Body of pancreas (tissue), 4 donors: ENCODE measurements around the gene PRAMEF12. TPM values are rescaled to one million over a fixed set of nuclear protein-coding genes. Genes with fewer than 3 reads are reported as not detected.

Source experiments
- ATAC-seq: fragments of 150-250 bp; one replicate; pipeline ENCODE4 v1.9.1; 2016
- DNase-seq, 4 donors: peaks; one replicate each; pipeline ENCODE4 v3.0.0-alpha.2; 2019
- H3K27ac ChIP-seq, 4 donors: fragments of 200-600 bp; sonication (generic); 1 replicate in 3 of 4; 2 replicates in 1 of 4; pipeline versions ENCODE4 v1.5.1 to v1.6.1; 2016 to 2019; ENCODE audit warnings: mild to moderate bottlenecking in 1 of 4, mixed read lengths in 1 of 4, moderate library complexity in 1 of 4
- H3K27me3 ChIP-seq, 2 donors: fragments of 200-600 bp; sonication (generic); one replicate each; pipeline ENCODE4 v1.6.0; 2016; ENCODE audit warnings: mild to moderate bottlenecking in 1 of 2
- H3K36me3 ChIP-seq, 2 donors: fragments of 200-600 bp; sonication (generic); replicated peaks in 1 of 2; 2 replicates each; pipeline ENCODE4 v1.5.1; 2016; ENCODE audit warnings: low read depth in 2 of 2; ENCODE audit not compliant: insufficient read depth in 1 of 2
- H3K4me1 ChIP-seq: fragments of 200-600 bp; sonication (generic); one replicate; pipeline ENCODE4 v1.6.0; 2016
- H3K4me3 ChIP-seq, 2 donors: fragments of 200-600 bp; sonication (generic); 1 replicate in 1 of 2; 2 replicates in 1 of 2; pipeline ENCODE4 v1.5.1; 2016 to 2019
- H3K9me3 ChIP-seq, 3 donors: fragments of 200-600 bp; sonication (generic); 1 replicate in 2 of 3; 2 replicates in 1 of 3; pipeline ENCODE4 v1.5.1; 2016
- POLR2A ChIP-seq, 3 donors: fragments of 450-650 bp; IDR thresholded peaks; one replicate each; pipeline ENCODE4 v1.6.1; 2016; ENCODE audit warnings: antibody characterized with exemption in 3 of 3, mild to moderate bottlenecking in 2 of 3
- WGBS, 2 donors: methylation state at CpG; one replicate each; pipeline ENCODE4 v1.1.5; 2017; 5-methylcytosine and 5-hydroxymethylcytosine counted together
- intact Hi-C: fragments of 100-400 bp; cut with DNase I; formaldehyde crosslinking; loops from one replicate; pipeline ENCODE4 v1.15.1; 2023
- total RNA-seq, 2 donors: library from RNA; depleted of rRNA; stranded (reverse); fragments of >200 nt; gene quantifications; one replicate each; pipeline ENCODE4 v1.1.0, GENCODE V29; 2016
- TF ChIP-seq, protein P1 (sequence below), 7 experiments: fragments of 450-650 bp in 4 of 7; fragments of 200-600 bp in 3 of 7; sonication (generic) in 3 of 7; IDR thresholded peaks; one replicate each; pipeline ENCODE4 v1.5.1; 2016 to 2019; ENCODE audit warnings: antibody characterized with exemption in 7 of 7

The PRAMEF12 gene
- total RNA-seq, 2 donors from 2014 or later, result not detected

DNA sequence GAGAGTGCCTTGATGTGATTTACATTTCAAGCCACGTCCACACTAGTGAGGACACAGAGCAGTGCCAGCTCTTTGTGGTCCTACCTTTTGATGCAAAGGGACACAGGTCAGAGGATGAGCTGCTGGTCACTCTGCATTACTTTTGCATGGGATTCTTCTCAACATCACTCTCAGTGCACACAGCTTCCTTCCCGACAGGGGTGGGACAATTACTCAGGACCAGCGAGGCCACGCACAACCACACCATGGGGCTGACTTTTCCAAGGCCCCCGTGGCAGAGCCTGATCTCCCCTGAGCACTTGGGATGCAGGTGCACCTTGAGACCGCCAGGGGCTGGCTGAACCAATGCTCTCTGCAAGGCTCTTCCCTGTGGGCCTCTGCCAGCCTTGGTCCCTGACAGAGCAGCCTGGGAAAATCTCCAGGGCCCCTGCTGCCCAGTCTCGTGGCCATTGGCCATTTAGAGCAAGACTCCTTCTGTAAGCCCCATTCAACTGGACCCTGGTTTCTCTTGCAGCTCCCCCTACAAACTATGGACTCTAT is 13.2 kb upstream of the PRAMEF12 start:
- Histone ChIP-seq H3K4me3 (no peak overlapping the region), H3K9me3 (no peaks in the 10 kb centered on the region), H3K27ac (no peak overlapping the region), H3K4me1 (no peaks in the 10 kb centered on the region), H3K27me3 (no peaks in the 10 kb centered on the region), H3K36me3 (no peaks in the 10 kb centered on the region)
- TF ChIP-seq, protein P1, sequence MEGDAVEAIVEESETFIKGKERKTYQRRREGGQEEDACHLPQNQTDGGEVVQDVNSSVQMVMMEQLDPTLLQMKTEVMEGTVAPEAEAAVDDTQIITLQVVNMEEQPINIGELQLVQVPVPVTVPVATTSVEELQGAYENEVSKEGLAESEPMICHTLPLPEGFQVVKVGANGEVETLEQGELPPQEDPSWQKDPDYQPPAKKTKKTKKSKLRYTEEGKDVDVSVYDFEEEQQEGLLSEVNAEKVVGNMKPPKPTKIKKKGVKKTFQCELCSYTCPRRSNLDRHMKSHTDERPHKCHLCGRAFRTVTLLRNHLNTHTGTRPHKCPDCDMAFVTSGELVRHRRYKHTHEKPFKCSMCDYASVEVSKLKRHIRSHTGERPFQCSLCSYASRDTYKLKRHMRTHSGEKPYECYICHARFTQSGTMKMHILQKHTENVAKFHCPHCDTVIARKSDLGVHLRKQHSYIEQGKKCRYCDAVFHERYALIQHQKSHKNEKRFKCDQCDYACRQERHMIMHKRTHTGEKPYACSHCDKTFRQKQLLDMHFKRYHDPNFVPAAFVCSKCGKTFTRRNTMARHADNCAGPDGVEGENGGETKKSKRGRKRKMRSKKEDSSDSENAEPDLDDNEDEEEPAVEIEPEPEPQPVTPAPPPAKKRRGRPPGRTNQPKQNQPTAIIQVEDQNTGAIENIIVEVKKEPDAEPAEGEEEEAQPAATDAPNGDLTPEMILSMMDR (IDR thresholded peaks at IDR 0.05), result no peak
- no peak for TF ChIP-seq POLR2A (IDR thresholded peaks at IDR 0.05)
- no peak for DNase-seq
- WGBS, 2 donors, result 40 to 49% methylated on average over 1 to 7 of the region's 7 CpGs
- no peak for ATAC-seq
- intact Hi-C loops, result no loop called here

DNA sequence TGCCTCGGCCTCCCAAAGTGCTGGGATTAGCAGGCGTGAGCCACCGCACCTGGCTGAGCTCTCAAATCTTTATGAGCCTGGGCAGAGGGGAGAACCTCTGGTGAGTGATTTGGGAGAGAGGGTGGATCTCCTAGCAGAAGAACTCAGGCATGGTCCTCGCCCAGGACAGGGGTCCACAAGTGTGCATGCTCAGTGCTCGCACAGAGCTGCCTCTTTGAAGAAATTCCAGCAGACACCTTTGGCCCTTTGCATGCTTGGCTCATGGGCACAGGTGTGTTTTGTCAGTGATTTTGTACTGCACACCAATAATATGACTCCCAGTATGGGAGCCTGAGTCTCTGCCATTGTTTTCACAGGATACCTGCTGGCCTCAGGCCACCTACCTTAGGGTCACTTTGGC is 11.8 kb upstream of the PRAMEF12 start:
- no peak for DNase-seq
- intact Hi-C loops, result no loop called here
- Histone ChIP-seq H3K4me3 (no peak overlapping the region), H3K27me3 (no peaks in the 10 kb centered on the region), H3K4me1 (no peaks in the 10 kb centered on the region), H3K36me3 (no peaks in the 10 kb centered on the region), H3K9me3 (no peaks in the 10 kb centered on the region), H3K27ac (no peak overlapping the region)
- WGBS, 2 donors, result 71 to 76% methylated on average over 5 of the region's 5 CpGs
- TF ChIP-seq POLR2A (IDR thresholded peaks at IDR 0.05), result no peak
- TF ChIP-seq, protein P1 (IDR thresholded peaks at IDR 0.05), result no peak
- ATAC-seq, result no peak

DNA sequence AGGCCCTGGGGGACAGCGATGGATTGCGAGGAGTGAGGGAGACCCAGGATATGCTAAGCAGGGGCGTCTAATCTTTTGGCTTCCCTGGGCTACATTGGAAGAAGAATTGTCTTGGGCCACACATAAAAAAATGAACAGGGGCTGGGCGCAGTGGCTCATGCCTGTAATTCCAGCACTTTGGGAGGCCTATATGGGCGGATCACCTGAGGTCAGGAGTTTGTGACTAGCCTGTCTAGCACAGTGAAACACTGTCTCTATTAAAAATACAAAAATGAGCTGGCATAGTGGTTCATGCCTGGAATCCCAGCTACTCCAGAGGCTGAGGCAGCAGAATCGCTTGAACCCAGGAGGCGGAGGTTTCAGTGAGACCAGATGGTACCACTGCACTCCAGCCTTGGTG is 10.8 kb upstream of the PRAMEF12 start:
- TF ChIP-seq, protein P1 (IDR thresholded peaks at IDR 0.05), result no peak
- no peak for TF ChIP-seq POLR2A (IDR thresholded peaks at IDR 0.05)
- intact Hi-C loops, result no loop called here
- DNase-seq (no peak), ATAC-seq (no peak)
- no peaks in the 10 kb centered on the region for H3K4me1 ChIP-seq
- H3K27ac ChIP-seq, result no peak overlapping the region
- no peaks in the 10 kb centered on the region for H3K36me3 ChIP-seq
- H3K9me3 ChIP-seq, result no peaks in the 10 kb centered on the region
- H3K27me3 ChIP-seq, result no peaks in the 10 kb centered on the region
- H3K4me3 ChIP-seq, result no peak overlapping the region
- 63 to 71% methylated on average over 7 of the region's 7 CpGs for WGBS, 2 donors

DNA sequence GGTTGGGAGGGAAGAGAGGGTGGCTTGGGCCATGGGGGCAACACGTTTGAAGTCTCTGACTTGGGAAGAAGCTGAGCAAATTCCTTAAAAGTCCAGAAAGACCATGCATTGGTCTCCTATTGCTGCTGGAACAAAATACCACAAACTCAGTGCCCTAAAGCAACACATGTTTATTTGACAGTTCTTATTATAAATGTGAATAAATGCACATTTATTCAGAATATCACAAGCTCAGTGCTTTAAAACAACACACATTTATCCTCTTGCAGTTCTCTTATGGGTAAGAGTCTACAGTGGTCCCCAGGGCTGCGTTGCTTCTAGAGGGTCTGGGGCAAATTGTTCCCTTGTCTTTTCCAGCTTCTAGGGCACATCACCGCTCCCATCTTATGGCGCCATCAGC is 10.1 kb upstream of the PRAMEF12 start:
- no peak overlapping the region for H3K4me3 ChIP-seq
- DNase-seq (no peak), ATAC-seq (no peak)
- H3K4me1 ChIP-seq, result no peaks in the 10 kb centered on the region
- no peaks in the 10 kb centered on the region for H3K27me3 ChIP-seq
- TF ChIP-seq, protein P1 (IDR thresholded peaks at IDR 0.05), result no peak
- no peak for TF ChIP-seq POLR2A (IDR thresholded peaks at IDR 0.05)
- no peak overlapping the region for H3K27ac ChIP-seq
- intact Hi-C loops, result no loop called here
- H3K9me3 ChIP-seq, result no peaks in the 10 kb centered on the region
- WGBS, 2 donors, result 63 to 68% methylated on average over 4 of the region's 4 CpGs
- H3K36me3 ChIP-seq, result no peaks in the 10 kb centered on the region

DNA sequence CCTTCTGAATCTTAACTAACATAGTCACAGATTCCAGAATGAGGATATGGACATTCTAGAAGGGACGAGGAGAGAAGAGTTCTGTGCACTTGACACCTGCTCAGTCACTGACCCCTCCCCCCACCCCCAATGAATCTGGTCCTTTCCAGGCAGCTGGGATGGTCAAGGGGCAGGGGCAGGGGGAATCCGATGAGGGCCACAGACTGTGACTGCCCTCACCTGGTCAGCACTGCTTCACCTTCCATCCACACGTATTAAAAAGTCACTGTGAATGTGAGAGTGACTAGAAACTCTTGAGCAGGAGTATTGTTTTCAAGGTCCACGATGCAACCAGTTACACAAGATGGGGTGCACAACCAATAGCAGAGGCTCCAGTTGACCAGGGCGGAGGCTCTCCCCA is 9.5 kb upstream of the PRAMEF12 start:
- H3K27ac ChIP-seq, result no peak overlapping the region
- TF ChIP-seq POLR2A (IDR thresholded peaks at IDR 0.05), result no peak
- TF ChIP-seq, protein P1 (IDR thresholded peaks at IDR 0.05), result no peak
- intact Hi-C loops, result no loop called here
- H3K27me3 ChIP-seq, result no peaks in the 10 kb centered on the region
- no peak overlapping the region for H3K4me3 ChIP-seq
- no peaks in the 10 kb centered on the region for H3K4me1 ChIP-seq
- ATAC-seq (no peak), DNase-seq (no peak)
- no peaks in the 10 kb centered on the region for H3K36me3 ChIP-seq
- WGBS, 2 donors, result 30 to 49% methylated on average over 3 to 5 of the region's 5 CpGs
- no peaks in the 10 kb centered on the region for H3K9me3 ChIP-seq
